GM19452 (cell line): Measurements from ENCODE around the gene PPFIA3.
"Not testable (repeated sequence)": the region's sequence is repeated elsewhere in the genome, so short reads cannot be mapped to it uniquely, and the experiment has no call there.

Source experiments
- ATAC-seq: cut with Tn5 transposase; IDR thresholded peaks from one replicate; pipeline ENCODE4 v1.9.1; 2021; ENCODE audit not compliant: unreplicated experiment

The PPFIA3 gene

DNA sequence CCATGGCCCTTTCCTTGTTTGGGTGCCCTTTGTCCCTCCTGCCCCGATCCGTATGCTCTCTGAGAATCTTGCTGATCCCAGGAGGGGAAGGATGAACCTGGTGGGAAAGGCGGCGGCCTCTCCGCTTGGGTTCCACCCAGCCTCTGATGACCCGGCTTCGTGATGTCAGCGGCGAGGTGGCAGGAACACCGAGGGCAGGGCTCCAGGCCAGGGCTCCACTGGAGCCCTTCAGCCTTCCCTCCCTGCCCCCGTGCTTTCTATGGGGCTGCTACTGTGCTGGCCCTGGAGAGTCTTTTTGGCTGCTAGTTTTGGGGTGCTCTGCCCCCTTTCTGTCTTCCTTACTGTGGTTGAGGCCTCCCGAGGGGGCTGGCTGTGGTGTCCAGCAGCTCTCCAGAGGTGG lies 17.0 kb upstream of the PPFIA3 start:
- no peak for ATAC-seq

DNA sequence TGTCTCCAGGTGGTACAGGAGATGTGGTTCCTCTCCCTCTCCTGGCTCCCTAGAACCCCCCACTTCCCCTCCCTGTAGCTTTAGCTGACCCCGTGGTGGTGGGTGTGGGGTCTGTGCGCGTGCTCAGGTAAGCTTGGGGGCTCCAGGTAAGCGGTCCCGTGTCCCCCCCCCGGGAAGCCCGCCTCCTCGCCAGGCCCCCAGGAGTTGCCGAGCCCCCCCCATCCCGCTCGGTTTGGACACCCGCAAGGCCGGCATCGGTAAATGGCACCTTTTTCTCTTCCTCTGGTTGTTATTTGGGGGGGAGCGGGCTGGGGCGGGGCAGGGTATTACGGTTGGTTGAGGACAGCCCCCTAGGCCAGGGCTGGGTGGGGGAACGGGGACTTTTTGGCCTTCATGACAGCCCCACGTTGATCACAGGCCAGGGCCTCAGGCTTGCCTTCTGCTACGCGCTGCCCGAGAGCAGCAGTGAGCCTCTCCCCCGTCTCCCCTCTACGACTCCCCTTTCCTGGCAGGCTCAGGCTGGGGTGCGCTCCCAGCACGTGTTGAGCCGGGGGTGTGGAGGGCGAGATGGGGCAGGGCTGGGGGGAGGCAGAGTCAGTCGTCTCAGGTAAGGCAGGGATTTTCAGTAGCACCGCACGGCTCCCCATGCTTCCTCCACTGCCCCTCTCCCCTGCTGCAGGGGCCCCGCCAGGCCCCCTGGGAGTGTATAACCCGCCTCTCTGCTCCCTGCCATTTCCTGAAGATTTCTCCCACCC lies 15.8 kb upstream of the PPFIA3 start:
- no peak for ATAC-seq

GRCh38 chr19:49104229-49104864 lies 15.0 kb upstream of the PPFIA3 start:
- no peak for ATAC-seq

DNA sequence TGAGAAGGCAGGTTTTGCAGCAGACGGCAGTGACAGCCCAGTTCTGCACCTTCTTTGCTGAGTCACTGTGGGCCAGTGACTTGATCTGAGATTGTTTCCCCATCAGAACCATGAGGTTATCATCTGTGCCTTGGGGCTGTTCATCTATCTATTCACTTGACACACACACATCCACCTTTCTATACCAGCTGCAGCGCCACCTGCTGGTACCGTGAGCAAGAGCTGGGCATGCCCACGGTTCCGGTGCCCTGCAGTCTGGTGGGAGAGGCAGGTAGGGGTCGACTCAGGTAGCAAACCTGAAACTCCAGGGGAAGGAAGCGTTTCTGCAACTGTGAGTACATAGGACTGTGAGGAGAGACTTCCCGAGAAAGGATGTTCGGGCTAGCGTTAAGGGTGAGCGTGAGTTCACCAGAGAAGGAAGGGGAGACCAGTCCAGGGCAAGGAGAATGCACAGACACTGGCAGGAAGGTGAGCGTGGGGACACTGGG lies 12.7 kb upstream of the PPFIA3 start:
- ATAC-seq: no peak

DNA sequence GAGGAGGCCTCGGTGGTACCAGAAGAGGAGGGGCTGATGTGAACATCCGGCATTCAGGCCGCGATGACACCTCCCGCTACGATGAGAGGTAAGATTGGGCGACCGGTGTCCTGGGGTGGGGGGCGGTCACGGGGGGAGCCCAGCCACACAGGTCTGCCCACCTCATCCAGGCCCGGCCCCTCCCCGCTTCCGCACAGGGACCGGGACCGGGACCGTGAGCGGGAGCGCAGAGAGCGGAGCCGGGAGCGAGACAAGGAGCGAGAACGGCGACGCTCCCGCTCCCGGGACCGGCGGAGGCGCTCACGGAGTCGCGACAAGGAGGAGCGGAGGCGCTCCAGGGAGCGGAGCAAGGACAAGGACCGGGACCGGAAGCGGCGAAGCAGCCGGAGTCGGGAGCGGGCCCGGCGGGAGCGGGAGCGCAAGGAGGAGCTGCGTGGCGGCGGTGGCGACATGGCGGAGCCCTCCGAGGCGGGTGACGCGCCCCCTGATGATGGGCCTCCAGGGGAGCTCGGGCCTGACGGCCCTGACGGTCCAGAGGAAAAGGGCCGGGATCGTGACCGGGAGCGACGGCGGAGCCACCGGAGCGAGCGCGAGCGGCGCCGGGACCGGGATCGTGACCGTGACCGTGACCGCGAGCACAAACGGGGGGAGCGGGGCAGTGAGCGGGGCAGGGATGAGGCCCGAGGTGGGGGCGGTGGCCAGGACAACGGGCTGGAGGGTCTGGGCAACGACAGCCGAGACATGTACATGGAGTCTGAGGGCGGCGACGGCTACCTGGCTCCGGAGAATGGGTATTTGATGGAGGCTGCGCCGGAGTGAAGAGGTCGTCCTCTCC lies 11.5 kb upstream of the PPFIA3 start:
- no peak for ATAC-seq

DNA sequence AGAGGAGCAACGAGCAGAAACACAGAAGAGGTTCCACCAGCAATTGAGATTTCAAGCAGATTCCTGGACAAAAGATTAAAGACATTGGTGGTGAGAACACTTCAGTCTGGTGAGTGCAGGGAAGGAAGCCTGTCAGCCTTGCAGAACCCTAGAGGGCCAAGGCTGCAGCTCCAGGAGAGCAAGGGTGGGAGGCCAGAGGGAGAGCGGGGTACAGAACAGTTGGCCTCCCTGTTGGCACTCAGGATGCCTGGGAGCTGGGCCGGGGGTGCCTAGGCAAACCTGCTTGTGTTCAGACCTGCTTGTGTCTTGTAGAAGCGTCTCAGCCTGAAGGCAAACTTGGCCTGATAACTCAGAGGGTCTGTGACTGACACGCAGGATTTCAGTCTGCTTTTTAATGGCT lies 10.3 kb upstream of the PPFIA3 start:
- no peak for ATAC-seq

DNA sequence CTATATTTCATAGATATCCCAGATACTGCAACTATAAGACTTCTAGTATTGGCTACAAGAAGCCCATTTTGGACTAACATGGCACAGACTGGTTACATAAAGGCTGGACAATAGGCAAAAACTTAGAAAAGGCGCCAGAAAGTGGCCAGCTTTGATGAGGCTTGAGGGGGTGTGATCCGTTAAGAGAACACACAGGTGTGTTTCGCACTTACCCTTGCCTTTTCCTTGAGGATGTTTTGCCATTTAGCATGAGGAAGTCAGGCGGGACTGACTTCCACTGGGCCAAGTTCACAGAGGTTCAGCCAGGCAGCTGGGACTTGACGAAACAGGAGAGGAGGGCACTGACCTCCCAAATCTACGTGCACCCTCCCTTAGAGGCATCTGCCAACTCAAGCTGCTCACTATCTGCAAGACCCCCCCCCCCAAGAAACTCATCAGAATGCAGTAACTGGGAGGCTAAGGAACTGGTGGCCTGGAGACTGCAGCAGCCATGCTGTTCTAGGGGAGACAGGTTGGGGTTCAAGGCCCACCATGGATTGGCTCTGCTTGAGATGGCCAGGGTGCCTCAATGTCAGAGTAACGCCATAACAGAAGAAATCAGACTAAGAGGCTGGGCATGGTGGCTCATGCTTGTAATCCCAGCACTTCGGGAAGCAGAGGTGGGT lies 9.6 kb upstream of the PPFIA3 start:
- no peak for ATAC-seq

GRCh38 chr19:49110567-49110966 lies 8.8 kb upstream of the PPFIA3 start:
- no peak for ATAC-seq

GRCh38 chr19:49111218-49111998 lies 7.9 kb upstream of the PPFIA3 start:
- ATAC-seq: no peak

DNA sequence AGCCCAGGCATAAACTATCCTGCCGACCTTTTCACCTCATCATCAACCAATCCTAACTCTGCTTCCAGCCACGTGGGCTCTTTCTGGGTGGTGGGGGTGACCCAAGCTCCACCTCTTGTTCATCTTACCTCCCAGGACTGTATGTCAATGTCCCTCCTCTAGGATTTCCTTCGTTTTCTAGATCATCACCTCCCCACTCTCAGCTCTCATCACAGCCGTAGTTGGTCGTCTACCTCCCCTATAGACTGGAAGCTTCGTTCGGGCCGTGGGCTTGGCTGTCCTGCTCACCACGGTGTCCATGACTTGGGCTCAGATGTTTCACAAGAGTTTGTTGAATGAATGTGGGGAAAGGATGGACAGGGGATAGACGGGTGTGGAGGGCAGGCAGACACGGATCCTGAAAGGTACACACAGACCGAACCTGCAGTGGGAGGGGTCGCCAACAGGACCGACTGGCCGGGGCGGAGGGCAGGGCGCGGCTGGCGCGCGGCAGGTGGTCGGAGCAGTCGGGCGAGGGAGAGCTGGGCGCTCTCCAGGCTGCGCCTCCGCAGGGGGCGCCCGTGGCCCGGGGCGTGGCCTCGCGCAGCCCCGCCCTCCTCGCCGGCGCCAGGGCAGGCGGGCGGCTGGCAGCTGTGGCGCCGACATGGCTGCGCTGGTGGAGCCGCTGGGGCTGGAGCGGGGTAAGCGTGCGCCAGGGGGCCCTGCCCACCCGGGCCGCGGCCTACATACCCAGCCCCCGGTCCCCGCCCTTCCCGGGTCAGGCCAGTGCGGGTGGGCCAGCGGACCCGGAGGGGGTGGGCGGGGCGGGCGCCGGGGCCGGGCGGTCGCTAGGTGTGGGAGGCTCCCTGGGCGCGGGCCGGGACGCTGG lies 5.3 kb upstream of the PPFIA3 start, which contains the start of gene LIN7B:
Gene LIN7B, plus strand, starts transcription at position 609 of the 868 bp plus-strand sequence. Its CDS starts 35 bp downstream, at position 644.
- peak; percentile 56 for ATAC-seq

GRCh38 chr19:49114630-49115363 lies 4.5 kb upstream of the PPFIA3 start:
- ATAC-seq: no peak

GRCh38 chr19:49116544-49116943 lies 2.8 kb upstream of the PPFIA3 start:
- no peak for ATAC-seq

- no peak for ATAC-seq
Measured at GRCh38 chr19:49117677-49118564, 1.4 kb upstream of the PPFIA3 start.

DNA sequence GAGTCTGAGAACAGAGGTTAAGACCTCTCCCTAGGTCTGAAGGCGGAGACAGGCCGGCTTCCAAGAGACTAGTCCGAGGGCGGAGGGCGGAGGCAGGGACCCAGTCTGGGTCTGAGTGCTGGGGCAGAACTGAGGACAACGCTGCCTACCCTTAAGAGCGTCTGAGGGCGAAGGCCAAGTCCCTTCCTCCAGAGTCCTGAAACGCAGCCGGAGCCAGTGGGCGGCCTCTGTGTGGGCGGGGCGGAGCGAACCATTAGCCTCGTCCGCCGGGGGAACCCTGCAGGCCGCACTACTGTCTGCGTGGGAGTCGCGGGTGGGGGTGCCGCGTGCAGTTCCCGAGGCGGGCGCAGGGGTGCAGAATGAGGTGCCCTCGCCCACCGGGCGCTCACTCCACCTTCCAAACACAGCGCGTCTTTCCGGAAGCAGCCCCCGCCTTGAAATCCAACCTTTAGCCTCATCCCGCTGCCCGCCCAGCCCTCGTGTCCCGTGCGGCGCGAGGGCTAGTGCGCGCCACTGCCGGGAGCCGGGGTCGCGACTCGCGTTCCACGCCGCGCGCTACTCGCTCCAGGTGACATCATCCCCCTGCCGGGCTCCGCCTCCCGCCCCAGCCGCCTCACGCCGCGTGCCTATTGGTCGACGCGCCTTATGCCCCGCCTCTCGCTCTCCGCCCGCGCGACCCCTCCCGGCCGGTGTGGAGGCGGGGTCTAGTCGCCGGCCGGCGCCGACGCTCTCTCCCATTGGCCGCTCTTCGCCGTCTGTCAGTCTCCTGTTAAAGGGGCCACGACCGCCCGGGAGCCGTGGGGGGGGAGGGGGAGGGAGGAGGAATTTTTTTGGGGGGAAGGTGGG lies 556 bp upstream of the PPFIA3 start, which contains the start of gene C19orf73:
Gene C19orf73, minus strand, starts transcription at position 579 of the 846 bp plus-strand sequence. Its CDS starts 121 bp downstream, at position 458.
- ATAC-seq: peak; percentile 71

DNA sequence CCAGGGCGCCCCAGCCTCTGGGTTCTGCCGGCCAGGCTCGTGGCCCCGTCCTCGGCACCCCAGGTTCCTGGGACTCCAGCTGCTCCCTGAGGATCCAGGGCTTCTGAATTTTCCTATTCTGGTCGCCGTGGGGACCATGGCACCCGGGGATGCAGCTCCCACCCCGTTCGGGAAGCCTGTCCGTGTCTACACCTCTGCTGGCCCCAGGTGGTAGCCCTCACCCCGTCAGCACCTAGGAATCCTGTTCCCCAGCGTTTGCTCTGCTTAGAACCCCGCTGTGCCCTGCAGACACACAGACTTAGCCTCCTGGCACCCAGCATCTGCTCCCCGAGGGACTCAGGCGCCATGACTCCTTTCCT lies 960 bp downstream of the PPFIA3 start:
- no peak for ATAC-seq

GRCh38 chr19:49120868-49121267 lies 1.5 kb downstream of the PPFIA3 start:
- no peak for ATAC-seq

DNA sequence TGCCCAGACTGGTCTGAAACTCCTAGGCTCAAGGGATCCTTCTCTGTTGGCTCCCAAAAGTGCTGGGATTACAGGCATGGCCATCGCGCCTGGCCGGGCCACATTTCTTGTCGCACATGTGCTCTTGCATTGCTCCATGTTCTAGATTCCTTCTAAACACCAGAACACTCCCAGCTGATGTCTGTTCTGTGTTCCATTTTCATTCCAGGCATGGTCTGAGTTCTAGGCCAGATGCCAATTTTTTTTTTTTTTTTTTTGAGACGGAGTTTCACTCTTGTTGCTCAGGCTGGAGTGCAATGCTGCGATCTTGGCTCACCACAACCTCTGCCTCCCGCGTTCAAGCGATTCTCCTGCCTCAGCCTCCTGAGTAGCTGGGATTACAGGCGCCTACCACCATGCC lies 2.5 kb downstream of the PPFIA3 start:
- not testable (repeated sequence) for ATAC-seq
